GM12865 (cell line): ENCODE measurements around the gene PRR5L.
A peak's percentile ranks its signal among the peaks of the same experiment; 100 is the strongest.

ENCODE experiments used
- DNase-seq: peaks from one replicate; pipeline ENCODE4 v3.0.0; 2010; ENCODE audit warnings: low read depth
- H3K4me3 ChIP-seq: 2 replicates; pipeline ENCODE4 v1.5.1; 2011; ENCODE audit warnings: mild to moderate bottlenecking, low read depth, low read length, control low read depth
- CTCF ChIP-seq: IDR thresholded peaks from 2 replicates; pipeline ENCODE4 v1.5.1; 2011; ENCODE audit warnings: low read length, control low read depth, low read depth, inconsistent platforms; ENCODE audit not compliant: insufficient read depth; ENCODE audit errors: missing control alignments

The PRR5L gene

GRCh38 chr11:36432738-36433137 lies 136.7 kb downstream of the PRR5L start:
- H3K4me3 ChIP-seq: no peak overlapping the region
- no peak for DNase-seq
- TF ChIP-seq CTCF: no peak

GRCh38 chr11:36436064-36436463 lies 140.0 kb downstream of the PRR5L start:
- no peak for DNase-seq
- H3K4me3 ChIP-seq: no peak overlapping the region
- no peak for TF ChIP-seq CTCF

- DNase-seq: no peak
- TF ChIP-seq CTCF: no peak
- H3K4me3 ChIP-seq: no peak overlapping the region
Observed at GRCh38 chr11:36436589-36436988, 140.5 kb downstream of the PRR5L start.

- no peak overlapping the region for H3K4me3 ChIP-seq
- no peak for TF ChIP-seq CTCF
- no peak for DNase-seq
Observed at GRCh38 chr11:36437413-36437812, 141.3 kb downstream of the PRR5L start.

- H3K4me3 ChIP-seq: no peak overlapping the region
- DNase-seq: no peak
- TF ChIP-seq CTCF: no peak
Observed at GRCh38 chr11:36438126-36438525, 142.0 kb downstream of the PRR5L start.

- peak; percentile 53 for DNase-seq
- no peak overlapping the region for H3K4me3 ChIP-seq
- no peak for TF ChIP-seq CTCF
Observed at GRCh38 chr11:36441610-36442208, 145.6 kb downstream of the PRR5L start.

- DNase-seq: no peak
- no peak overlapping the region for H3K4me3 ChIP-seq
- TF ChIP-seq CTCF: no peak
Observed at GRCh38 chr11:36443661-36444060, 147.6 kb downstream of the PRR5L start.
